Mammary epithelial cell (primary cell): ENCODE measurements around the gene CAPN9.

Experiments used
- EZH2 ChIP-seq: IDR thresholded peaks from 2 replicates; pipeline ENCODE4 v1.6.1; 2012; ENCODE audit warnings: low read length, inconsistent platforms, borderline replicate concordance
- TF ChIP-seq, protein P1 (sequence below), 2 donors: IDR thresholded peaks in 1 of 2; conservative IDR thresholded peaks in 1 of 2; 2 replicates each; pipeline ENCODE4 v1.5.1; 2011 to 2012; ENCODE audit warnings: inconsistent platforms in 2 of 2, low read length in 2 of 2, mild to moderate bottlenecking in 2 of 2, control low read depth in 1 of 2, low read depth in 1 of 2; ENCODE audit not compliant: insufficient read depth in 1 of 2; ENCODE audit errors: extremely low read depth in 1 of 2

DNA sequence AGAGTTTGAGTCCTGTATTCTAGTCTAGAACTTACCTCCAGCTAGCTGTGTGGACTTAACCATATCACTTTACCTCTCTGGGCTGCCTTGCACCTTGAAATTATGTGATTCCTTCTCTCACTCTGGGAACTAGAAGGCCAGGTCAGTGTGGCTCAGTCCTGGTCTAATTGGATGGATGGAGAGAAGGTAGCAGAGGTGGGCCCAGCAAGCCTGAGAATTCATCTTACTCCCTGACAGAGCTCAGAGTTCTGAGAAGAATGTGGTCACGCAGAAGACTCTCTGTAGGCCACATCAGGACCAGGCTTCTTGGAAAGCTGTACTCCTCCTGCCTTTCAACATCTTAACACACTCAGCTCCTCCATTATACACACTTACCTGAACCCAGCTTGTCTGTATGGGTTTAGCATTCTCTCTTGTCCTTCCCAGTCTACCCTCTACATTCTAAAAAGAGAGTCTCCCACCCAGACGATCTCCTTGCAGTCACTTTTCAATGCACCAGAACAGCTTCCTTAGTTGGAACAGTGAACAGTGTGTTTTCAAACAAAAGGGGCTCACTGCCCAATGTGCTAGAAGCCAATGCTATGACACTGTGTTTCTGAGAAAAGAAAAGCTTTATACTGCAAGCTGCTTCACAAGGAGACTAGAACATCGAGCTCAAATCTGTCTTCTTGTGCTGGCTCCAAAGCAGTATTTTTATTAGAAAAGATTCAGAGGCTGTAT, 60.5 kb downstream of the CAPN9 start:
- TF ChIP-seq, protein P1, sequence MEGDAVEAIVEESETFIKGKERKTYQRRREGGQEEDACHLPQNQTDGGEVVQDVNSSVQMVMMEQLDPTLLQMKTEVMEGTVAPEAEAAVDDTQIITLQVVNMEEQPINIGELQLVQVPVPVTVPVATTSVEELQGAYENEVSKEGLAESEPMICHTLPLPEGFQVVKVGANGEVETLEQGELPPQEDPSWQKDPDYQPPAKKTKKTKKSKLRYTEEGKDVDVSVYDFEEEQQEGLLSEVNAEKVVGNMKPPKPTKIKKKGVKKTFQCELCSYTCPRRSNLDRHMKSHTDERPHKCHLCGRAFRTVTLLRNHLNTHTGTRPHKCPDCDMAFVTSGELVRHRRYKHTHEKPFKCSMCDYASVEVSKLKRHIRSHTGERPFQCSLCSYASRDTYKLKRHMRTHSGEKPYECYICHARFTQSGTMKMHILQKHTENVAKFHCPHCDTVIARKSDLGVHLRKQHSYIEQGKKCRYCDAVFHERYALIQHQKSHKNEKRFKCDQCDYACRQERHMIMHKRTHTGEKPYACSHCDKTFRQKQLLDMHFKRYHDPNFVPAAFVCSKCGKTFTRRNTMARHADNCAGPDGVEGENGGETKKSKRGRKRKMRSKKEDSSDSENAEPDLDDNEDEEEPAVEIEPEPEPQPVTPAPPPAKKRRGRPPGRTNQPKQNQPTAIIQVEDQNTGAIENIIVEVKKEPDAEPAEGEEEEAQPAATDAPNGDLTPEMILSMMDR (conservative IDR thresholded peaks at IDR 0.05 in 1 of 2, IDR thresholded peaks at IDR 0.05 in 1 of 2; ENCODE audit: extremely low read depth in 1 of 2, insufficient read depth in 1 of 2, low read depth in 1 of 2, low read length in 2 of 2): no peak
- no peak for TF ChIP-seq EZH2
